ENCODE data around the gene TMEM80. TPM values are rescaled to one million over a fixed set of nuclear protein-coding genes. Genes with fewer than 3 reads are reported as not detected.

TMEM80 gene
- total RNA-seq, 1 experiment from 2014 or later: 17.6 TPM

DNA sequence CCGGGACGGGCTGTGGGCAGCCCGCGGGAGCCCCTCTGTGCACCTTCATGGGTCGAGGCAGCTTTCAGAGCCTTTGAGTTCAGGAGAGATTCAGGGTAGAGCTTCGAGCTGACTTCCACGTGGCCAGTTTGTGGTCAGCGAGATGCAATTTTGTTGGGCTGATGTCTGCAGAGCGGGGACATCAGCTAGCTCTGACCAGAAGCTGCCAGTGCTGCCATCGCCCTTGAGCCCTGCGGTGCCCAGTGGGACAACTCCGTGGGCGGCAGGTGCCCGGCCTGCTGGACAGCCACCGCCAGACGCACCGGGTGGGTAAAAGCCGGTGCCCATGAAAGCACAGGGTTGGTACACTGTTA lies 52.4 kb downstream of the TMEM80 start:
- no peaks in the 10 kb centered on the region for H3K4me1 ChIP-seq (ENCODE audit: insufficient read depth, low read length, poor library complexity, severe bottlenecking)
- no peaks in the 10 kb centered on the region for H3K27me3 ChIP-seq (replicated peaks; ENCODE audit: insufficient read depth, low read depth, low read length, poor library complexity)
- ChIA-PET CTCF (interaction anchor here (0.6 kb wide), 1 partner anchor 121 kb away, joined by 4 read pairs; no protein-coding TSS in a partner anchor), POLR2A (ENCODE audit: low non-redundant PET) (no interaction called here)
- H3K36me3 ChIP-seq (ENCODE audit: insufficient read depth, low read length, poor library complexity, severe bottlenecking): no peaks in the 10 kb centered on the region
- H3K27ac ChIP-seq (ENCODE audit: low read depth, low read length, poor library complexity, severe bottlenecking): peak overlapping the region; percentile 90
- no TSS peak for BruUV-seq (replicated peaks)
- TF ChIP-seq EZH2 (IDR thresholded peaks at IDR 0.05; ENCODE audit: borderline replicate concordance, low read depth, low read length, poor library complexity, severe bottlenecking): no peak
- TF ChIP-seq, protein P1, sequence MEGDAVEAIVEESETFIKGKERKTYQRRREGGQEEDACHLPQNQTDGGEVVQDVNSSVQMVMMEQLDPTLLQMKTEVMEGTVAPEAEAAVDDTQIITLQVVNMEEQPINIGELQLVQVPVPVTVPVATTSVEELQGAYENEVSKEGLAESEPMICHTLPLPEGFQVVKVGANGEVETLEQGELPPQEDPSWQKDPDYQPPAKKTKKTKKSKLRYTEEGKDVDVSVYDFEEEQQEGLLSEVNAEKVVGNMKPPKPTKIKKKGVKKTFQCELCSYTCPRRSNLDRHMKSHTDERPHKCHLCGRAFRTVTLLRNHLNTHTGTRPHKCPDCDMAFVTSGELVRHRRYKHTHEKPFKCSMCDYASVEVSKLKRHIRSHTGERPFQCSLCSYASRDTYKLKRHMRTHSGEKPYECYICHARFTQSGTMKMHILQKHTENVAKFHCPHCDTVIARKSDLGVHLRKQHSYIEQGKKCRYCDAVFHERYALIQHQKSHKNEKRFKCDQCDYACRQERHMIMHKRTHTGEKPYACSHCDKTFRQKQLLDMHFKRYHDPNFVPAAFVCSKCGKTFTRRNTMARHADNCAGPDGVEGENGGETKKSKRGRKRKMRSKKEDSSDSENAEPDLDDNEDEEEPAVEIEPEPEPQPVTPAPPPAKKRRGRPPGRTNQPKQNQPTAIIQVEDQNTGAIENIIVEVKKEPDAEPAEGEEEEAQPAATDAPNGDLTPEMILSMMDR (conservative IDR thresholded peaks at IDR 0.05; ENCODE audit: low read depth, low read length): no peak
- no peaks in the 10 kb centered on the region for H3K9me3 ChIP-seq (ENCODE audit: low read depth, low read length, poor library complexity, severe bottlenecking)
- DNase-seq (ENCODE audit: low spot score): no peak
- H3K4me3 ChIP-seq (ENCODE audit: low read depth, low read length, poor library complexity, severe bottlenecking): peak overlapping the region; percentile 95
- intact Hi-C loops (cut with micrococcal nuclease; ENCODE audit: unreplicated experiment): no loop called here

DNA sequence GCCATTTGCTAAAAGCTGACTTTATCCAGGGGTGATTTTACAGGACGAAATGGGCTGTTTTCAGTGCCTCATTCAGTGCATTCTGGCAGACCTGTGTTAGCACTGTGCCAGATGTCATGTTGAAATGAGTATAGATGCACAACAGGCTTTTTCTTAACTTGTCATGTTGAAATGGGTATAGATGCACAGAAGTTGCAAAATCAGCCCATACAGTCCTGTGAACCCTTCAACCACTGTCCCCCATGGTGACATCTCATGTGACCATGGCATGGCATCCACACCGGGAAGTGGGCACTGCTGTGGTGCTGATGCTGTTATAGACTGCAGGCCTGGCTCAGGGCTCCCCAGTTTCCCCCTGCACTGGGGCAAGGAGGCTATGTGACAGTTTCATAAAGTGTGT lies 54.1 kb downstream of the TMEM80 start:
- no peaks in the 10 kb centered on the region for H3K27me3 ChIP-seq (replicated peaks; ENCODE audit: insufficient read depth, low read depth, low read length, poor library complexity)
- no TSS peak for BruUV-seq (replicated peaks)
- TF ChIP-seq EZH2 (IDR thresholded peaks at IDR 0.05; ENCODE audit: borderline replicate concordance, low read depth, low read length, poor library complexity, severe bottlenecking): no peak
- TF ChIP-seq, protein P1 (conservative IDR thresholded peaks at IDR 0.05; ENCODE audit: low read depth, low read length): no peak
- H3K27ac ChIP-seq (ENCODE audit: low read depth, low read length, poor library complexity, severe bottlenecking): no peak overlapping the region
- no peak for DNase-seq (ENCODE audit: low spot score)
- POLR2A ChIA-PET (ENCODE audit: low non-redundant PET): no interaction called here
- no peaks in the 10 kb centered on the region for H3K4me1 ChIP-seq (ENCODE audit: insufficient read depth, low read length, poor library complexity, severe bottlenecking)
- CTCF ChIA-PET: no interaction called here
- no peaks in the 10 kb centered on the region for H3K36me3 ChIP-seq (ENCODE audit: insufficient read depth, low read length, poor library complexity, severe bottlenecking)
- H3K4me3 ChIP-seq (ENCODE audit: low read depth, low read length, poor library complexity, severe bottlenecking): no peak overlapping the region
- no peaks in the 10 kb centered on the region for H3K9me3 ChIP-seq (ENCODE audit: low read depth, low read length, poor library complexity, severe bottlenecking)
- intact Hi-C loops (cut with micrococcal nuclease; ENCODE audit: unreplicated experiment): no loop called here

Other genes starting within 250 kb of the TMEM80 start
- gene PTDSS2, start 245.5 kb upstream of the TMEM80 start, total RNA-seq (2021): 33.5 and 37.6 TPM in 2 replicates
- 94.6 and 95.4 TPM in 2 replicates for gene RNH1, start 188.6 kb upstream of the TMEM80 start, total RNA-seq (2021)
- 82.8 and 90.2 TPM in 2 replicates for gene HRAS, start 160.2 kb upstream of the TMEM80 start, total RNA-seq (2021)
- gene LRRC56, start 158.3 kb upstream of the TMEM80 start, total RNA-seq (2021): 2.1 and 2.5 TPM in 2 replicates
- gene LMNTD2, start 135.1 kb upstream of the TMEM80 start, total RNA-seq (2021): 1.1 and 1.7 TPM in 2 replicates
- 4.6 and 6.2 TPM in 2 replicates for gene RASSF7, start 134.8 kb upstream of the TMEM80 start, total RNA-seq (2021)
- gene PHRF1, start 119.3 kb upstream of the TMEM80 start, total RNA-seq (2021): 40.2 and 43.0 TPM in 2 replicates
- gene IRF7, start 79.9 kb upstream of the TMEM80 start, total RNA-seq (2021): 8.7 and 8.8 TPM in 2 replicates
- gene CDHR5, start 70.9 kb upstream of the TMEM80 start, total RNA-seq (2021): not detected in 2 replicates
- gene SCT, start 68.6 kb upstream of the TMEM80 start, total RNA-seq (2021): 1.1 TPM in 1 of 2 replicates, not detected in the other
- gene DRD4, start 58.5 kb upstream of the TMEM80 start, total RNA-seq (2021): 3.0 and 3.7 TPM in 2 replicates
- gene DEAF1, start 594 bp upstream of the TMEM80 start, total RNA-seq (2021): 56.3 and 56.7 TPM in 2 replicates
- gene EPS8L2, start 10.4 kb downstream of the TMEM80 start, total RNA-seq (2021): 0.66 and 0.90 TPM in 2 replicates
- gene TALDO1, start 51.6 kb downstream of the TMEM80 start, total RNA-seq (2021): 173 and 175 TPM in 2 replicates
- gene GATD1, start 81.7 kb downstream of the TMEM80 start, total RNA-seq (2021): 81.3 and 82.9 TPM in 2 replicates
- 0.24 and 0.52 TPM in 2 replicates for gene CEND1, start 94.3 kb downstream of the TMEM80 start, total RNA-seq (2021)
- gene SLC25A22, start 102.5 kb downstream of the TMEM80 start, total RNA-seq (2021): 33.3 and 38.1 TPM in 2 replicates
- 20.6 and 23.9 TPM in 2 replicates for gene PIDD1, start 109.4 kb downstream of the TMEM80 start, total RNA-seq (2021)
- gene RPLP2, start 114.2 kb downstream of the TMEM80 start, total RNA-seq (2021): 1,325 and 1,354 TPM in 2 replicates
- 45.0 and 45.4 TPM in 2 replicates for gene PNPLA2, start 123.1 kb downstream of the TMEM80 start, total RNA-seq (2021)
- gene CRACR2B, start 132.1 kb downstream of the TMEM80 start, total RNA-seq (2021): 0.90 and 1.1 TPM in 2 replicates
- 123 and 127 TPM in 2 replicates for gene CD151, start 137.1 kb downstream of the TMEM80 start, total RNA-seq (2021)
- gene POLR2L, start 146.7 kb downstream of the TMEM80 start, total RNA-seq (2021): 88.7 and 117 TPM in 2 replicates
- 17.5 and 20.4 TPM in 2 replicates for gene TSPAN4, start 147.0 kb downstream of the TMEM80 start, total RNA-seq (2021)
- 101 and 105 TPM in 2 replicates for gene CHID1, start 215.0 kb downstream of the TMEM80 start, total RNA-seq (2021)
- 62.0 and 68.2 TPM in 2 replicates for gene AP2A2, start 230.1 kb downstream of the TMEM80 start, total RNA-seq (2021)